Right atrium auricular region (tissue), 2 donors: Measurements from ENCODE around the gene SCNN1G. TPM values are rescaled to one million over a fixed set of nuclear protein-coding genes. Genes with fewer than 3 reads are reported as not detected.

Source experiments
- DNase-seq: peaks from one replicate; pipeline ENCODE4 v3.0.0-alpha.2; 2019; ENCODE audit warnings: low spot score
- H3K27ac ChIP-seq, 2 donors: fragments of 200-600 bp; sonication (generic); 1 replicate in 1 of 2; 2 replicates in 1 of 2; pipeline ENCODE4 v1.5.1; 2016 to 2019
- H3K27me3 ChIP-seq, 2 donors: fragments of 200-600 bp; sonication (generic); one replicate each; pipeline versions ENCODE4 v1.5.1 to v1.6.0; 2017 to 2019
- H3K36me3 ChIP-seq: fragments of 200-600 bp; sonication (generic); one replicate; pipeline ENCODE4 v1.5.1; 2016
- H3K4me1 ChIP-seq, 2 donors: fragments of 200-600 bp; sonication (generic); one replicate each; pipeline versions ENCODE4 v1.5.1 to v1.6.0; 2017 to 2019
- H3K4me3 ChIP-seq, 2 donors: fragments of 200-600 bp; sonication (generic); 1 replicate in 1 of 2; 2 replicates in 1 of 2; pipeline ENCODE4 v1.5.1; 2017 to 2019; ENCODE audit warnings: mild to moderate bottlenecking in 1 of 2, moderate library complexity in 1 of 2
- H3K9me3 ChIP-seq, 2 donors: fragments of 200-600 bp; sonication (generic); one replicate each; pipeline ENCODE4 v1.5.1; 2019
- total RNA-seq, 2 donors: library from RNA; depleted of rRNA; stranded (reverse); fragments of >200 nt; gene quantifications; one replicate each; pipeline ENCODE4 v1.1.0, GENCODE V29; 2016
- TF ChIP-seq, protein P1 (sequence below), 2 donors: fragments of 200-600 bp; sonication (generic); IDR thresholded peaks; one replicate each; pipeline ENCODE4 v1.5.1; 2019; ENCODE audit warnings: antibody characterized with exemption in 2 of 2

Gene SCNN1G
- total RNA-seq, 2 donors from 2014 or later: not detected

DNA sequence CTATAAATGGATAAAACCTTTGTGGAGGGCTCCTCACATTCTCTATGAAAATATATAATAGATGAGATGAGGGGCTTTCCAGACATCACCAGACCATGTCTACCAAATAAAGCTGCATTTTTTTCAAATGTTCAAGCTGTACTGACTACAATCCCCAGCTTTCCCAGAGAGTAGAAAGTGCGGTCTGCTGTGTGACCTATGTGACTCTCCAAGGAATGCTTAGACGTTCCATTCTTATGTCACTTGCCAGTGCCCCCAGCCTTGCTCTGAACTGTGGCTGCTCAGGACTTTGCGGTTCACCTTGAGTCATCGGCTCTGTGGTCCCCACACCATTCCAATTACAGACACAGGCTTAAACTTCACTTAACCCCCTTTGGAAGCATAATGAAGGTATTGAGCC lies 71.8 kb downstream of the SCNN1G start:
- Histone ChIP-seq H3K4me3 (no peak overlapping the region), H3K36me3 (no peaks in the 10 kb centered on the region), H3K4me1 (no peaks in the 10 kb centered on the region), H3K9me3 (no peaks in the 10 kb centered on the region), H3K27ac (no peak overlapping the region), H3K27me3 (peaks cover 0 to 3% of the 10 kb centered on the region in 2 donors)
- TF ChIP-seq, protein P1, sequence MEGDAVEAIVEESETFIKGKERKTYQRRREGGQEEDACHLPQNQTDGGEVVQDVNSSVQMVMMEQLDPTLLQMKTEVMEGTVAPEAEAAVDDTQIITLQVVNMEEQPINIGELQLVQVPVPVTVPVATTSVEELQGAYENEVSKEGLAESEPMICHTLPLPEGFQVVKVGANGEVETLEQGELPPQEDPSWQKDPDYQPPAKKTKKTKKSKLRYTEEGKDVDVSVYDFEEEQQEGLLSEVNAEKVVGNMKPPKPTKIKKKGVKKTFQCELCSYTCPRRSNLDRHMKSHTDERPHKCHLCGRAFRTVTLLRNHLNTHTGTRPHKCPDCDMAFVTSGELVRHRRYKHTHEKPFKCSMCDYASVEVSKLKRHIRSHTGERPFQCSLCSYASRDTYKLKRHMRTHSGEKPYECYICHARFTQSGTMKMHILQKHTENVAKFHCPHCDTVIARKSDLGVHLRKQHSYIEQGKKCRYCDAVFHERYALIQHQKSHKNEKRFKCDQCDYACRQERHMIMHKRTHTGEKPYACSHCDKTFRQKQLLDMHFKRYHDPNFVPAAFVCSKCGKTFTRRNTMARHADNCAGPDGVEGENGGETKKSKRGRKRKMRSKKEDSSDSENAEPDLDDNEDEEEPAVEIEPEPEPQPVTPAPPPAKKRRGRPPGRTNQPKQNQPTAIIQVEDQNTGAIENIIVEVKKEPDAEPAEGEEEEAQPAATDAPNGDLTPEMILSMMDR (IDR thresholded peaks at IDR 0.05): no peak
- no peak for DNase-seq

DNA sequence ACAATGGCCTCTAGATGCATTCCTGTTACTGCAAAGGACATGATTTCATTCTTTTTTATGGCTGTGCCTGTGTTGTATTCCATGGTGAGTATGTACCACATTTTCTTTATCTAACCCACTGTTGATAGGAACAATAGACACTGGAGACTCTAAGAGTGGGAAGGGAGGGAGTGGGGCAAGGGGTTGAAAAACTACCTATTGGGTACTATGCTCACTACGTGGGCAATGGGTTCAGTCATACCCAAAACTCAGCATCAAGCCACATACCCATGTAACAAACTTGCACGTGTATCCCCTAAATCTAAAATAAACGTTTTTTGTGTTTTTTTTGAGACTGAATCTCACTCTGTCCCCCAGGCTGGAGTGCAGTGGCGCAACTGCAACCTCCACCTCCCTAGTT lies 72.5 kb downstream of the SCNN1G start:
- no peak overlapping the region for H3K4me3 ChIP-seq
- peaks cover 0 to 3% of the 10 kb centered on the region in 2 donors for H3K27me3 ChIP-seq
- TF ChIP-seq, protein P1 (IDR thresholded peaks at IDR 0.05): no peak
- DNase-seq: no peak
- H3K9me3 ChIP-seq: no peaks in the 10 kb centered on the region
- no peaks in the 10 kb centered on the region for H3K36me3 ChIP-seq
- no peak overlapping the region for H3K27ac ChIP-seq
- no peaks in the 10 kb centered on the region for H3K4me1 ChIP-seq

GRCh38 chr16:23256440-23256839 lies 73.9 kb downstream of the SCNN1G start:
- H3K4me3 ChIP-seq: no peak overlapping the region
- no peak for DNase-seq
- TF ChIP-seq, protein P1 (IDR thresholded peaks at IDR 0.05): no peak
- no peaks in the 10 kb centered on the region for H3K36me3 ChIP-seq
- no peak overlapping the region for H3K27ac ChIP-seq
- no peaks in the 10 kb centered on the region for H3K4me1 ChIP-seq
- peaks cover 0 to 3% of the 10 kb centered on the region in 2 donors for H3K27me3 ChIP-seq
- no peaks in the 10 kb centered on the region for H3K9me3 ChIP-seq

- Histone ChIP-seq H3K27ac (no peak overlapping the region), H3K27me3 (peaks cover 0 to 2% of the 10 kb centered on the region in 2 donors), H3K4me3 (no peak overlapping the region), H3K9me3 (no peaks in the 10 kb centered on the region), H3K4me1 (no peaks in the 10 kb centered on the region), H3K36me3 (no peaks in the 10 kb centered on the region)
- no peak for DNase-seq
- TF ChIP-seq, protein P1 (IDR thresholded peaks at IDR 0.05): no peak
Observed at GRCh38 chr16:23257682-23258081, 75.1 kb downstream of the SCNN1G start.

GRCh38 chr16:23258919-23259237 lies 76.3 kb downstream of the SCNN1G start:
- TF ChIP-seq, protein P1 (IDR thresholded peaks at IDR 0.05): no peak
- Histone ChIP-seq H3K36me3 (no peaks in the 10 kb centered on the region), H3K27me3 (no peaks in the 10 kb centered on the region), H3K4me3 (no peak overlapping the region), H3K9me3 (no peaks in the 10 kb centered on the region), H3K27ac (no peak overlapping the region), H3K4me1 (no peaks in the 10 kb centered on the region)
- DNase-seq: no peak

Other genes starting within 250 kb of the SCNN1G start
- gene USP31, start 33.3 kb upstream of the SCNN1G start, total RNA-seq: 10 to 100 TPM; 19.7 to 29.0 TPM
- under 1 TPM; 0.16 to 0.26 TPM for gene SCNN1B, start 119.6 kb downstream of the SCNN1G start, total RNA-seq